ENCODE data around the gene PALM3. TPM values are rescaled to one million over a fixed set of nuclear protein-coding genes. Genes with fewer than 3 reads are reported as not detected.

PALM3 gene
- total and polyA plus RNA-seq, 3 donors from 2014 or later, result 18.4 to 34.6 (median 21.3) TPM

GRCh38 chr19:14089662-14090508 lies 28.0 kb upstream of the PALM3 start:
- Histone ChIP-seq H3K9me3 (no peaks in the 10 kb centered on the region), H3K36me3 (ENCODE audit: low read depth, missing control alignments) (no peaks in the 10 kb centered on the region), H3K27ac (peak overlapping the region in 1 of 2 donors; percentile 97), H3K27me3 (no peaks in the 10 kb centered on the region), H3K4me3 (peak overlapping the region; percentile 50 to 71), H3K4me1 (peaks cover 14% of the 10 kb centered on the region)
- DNase-seq, result no peak
- WGBS, 2 donors, result 0% methylated on average over 11 to 77 of the region's 142 CpGs
- intact Hi-C loops (cut with DNase I; ENCODE audit: low total_unique reads), result no loop called here
- TF ChIP-seq POLR2A (IDR thresholded peaks at IDR 0.05) (no peak), CTCF (IDR thresholded peaks at IDR 0.05) (peak in 2 of 3 experiments; percentile 2 to 24)

- H3K4me3 ChIP-seq, result peak overlapping the region; percentile 25 to 71
- intact Hi-C loops (cut with DNase I; ENCODE audit: low total_unique reads), result no loop called here
- H3K9me3 ChIP-seq, result no peaks in the 10 kb centered on the region
- no peaks in the 10 kb centered on the region for H3K27me3 ChIP-seq
- H3K27ac ChIP-seq, result peak overlapping the region in 1 of 2 donors; percentile 56
- no peaks in the 10 kb centered on the region for H3K36me3 ChIP-seq (ENCODE audit: low read depth, missing control alignments)
- TF ChIP-seq CTCF (IDR thresholded peaks at IDR 0.05) (peak in 1 of 3 experiments; percentile 5), POLR2A (IDR thresholded peaks at IDR 0.05) (no peak)
- peaks cover 12% of the 10 kb centered on the region for H3K4me1 ChIP-seq
- 8 to 13% methylated on average over 15 to 16 of the region's 16 CpGs for WGBS, 2 donors
- no peak for DNase-seq
These were observed 27.5 kb upstream of the PALM3 start for GRCh38 chr19:14089412-14089661.

GRCh38 chr19:14088634-14089411 lies 26.9 kb upstream of the PALM3 start:
- Histone ChIP-seq H3K27me3 (no peaks in the 10 kb centered on the region), H3K4me1 (peaks cover 12% of the 10 kb centered on the region), H3K4me3 (peak overlapping the region; percentile 25 to 71), H3K36me3 (ENCODE audit: low read depth, missing control alignments) (no peaks in the 10 kb centered on the region), H3K27ac (peak overlapping the region in 1 of 2 donors; percentile 56), H3K9me3 (no peaks in the 10 kb centered on the region)
- 76% methylated on average over 27 to 30 of the region's 30 CpGs for WGBS, 2 donors
- intact Hi-C loops (cut with DNase I; ENCODE audit: low total_unique reads), result no loop called here
- TF ChIP-seq POLR2A (IDR thresholded peaks at IDR 0.05), result no peak
- TF ChIP-seq CTCF (IDR thresholded peaks at IDR 0.05), result no peak
- no peak for DNase-seq

- Histone ChIP-seq H3K4me3 (peak overlapping the region in 1 of 2 donors; percentile 14), H3K36me3 (ENCODE audit: low read depth, missing control alignments) (no peaks in the 10 kb centered on the region), H3K27me3 (no peaks in the 10 kb centered on the region), H3K9me3 (no peaks in the 10 kb centered on the region), H3K4me1 (peaks cover 11% of the 10 kb centered on the region), H3K27ac (no peak overlapping the region)
- no peak for DNase-seq
- TF ChIP-seq CTCF (IDR thresholded peaks at IDR 0.05), result no peak
- TF ChIP-seq POLR2A (IDR thresholded peaks at IDR 0.05), result no peak
- intact Hi-C loops (cut with DNase I; ENCODE audit: low total_unique reads), result no loop called here
- 62 to 85% methylated on average over 5 of the region's 5 CpGs for WGBS, 2 donors
These were observed 24.2 kb upstream of the PALM3 start for GRCh38 chr19:14086098-14086497.

Data from testis (tissue), 3 donors.